ENCODE measurements around the gene ATAD3B.
A peak's percentile ranks its signal among the peaks of the same experiment; 100 is the strongest.
"Not testable (repeated sequence)": the region's sequence is repeated elsewhere in the genome, so short reads cannot be mapped to it uniquely, and the experiment has no call there.

The ATAD3B gene

GRCh38 chr1:1471389-1472052 lies at the start of gene ATAD3B:
TSS of gene ATAD3B (plus strand) at chr1:1471765. CDS start at chr1:1471885, 120 bp downstream.
- peak; percentile 96 for DNase-seq (ENCODE audit: low spot score)

GRCh38 chr1:1421907-1422464 lies 49.6 kb upstream of the ATAD3B start:
- no peak for DNase-seq (ENCODE audit: low spot score)

- DNase-seq (ENCODE audit: low spot score) = peak; percentile 71
Observed at GRCh38 chr1:1422465-1423244, 48.9 kb upstream of the ATAD3B start.

- DNase-seq (ENCODE audit: low spot score) = no peak
Observed at GRCh38 chr1:1423245-1423597, 48.3 kb upstream of the ATAD3B start.

- no peak for DNase-seq (ENCODE audit: low spot score)
Observed at GRCh38 chr1:1424707-1425106, 46.9 kb upstream of the ATAD3B start.

- DNase-seq (ENCODE audit: low spot score) = no peak
Observed at GRCh38 chr1:1425426-1425752, 46.2 kb upstream of the ATAD3B start.

GRCh38 chr1:1425753-1426495 lies 45.6 kb upstream of the ATAD3B start:
- DNase-seq (ENCODE audit: low spot score) = no peak

- DNase-seq (ENCODE audit: low spot score) = no peak
Observed at GRCh38 chr1:1426496-1427105, 45.0 kb upstream of the ATAD3B start.

- DNase-seq (ENCODE audit: low spot score) = no peak
Observed at GRCh38 chr1:1427106-1427819, 44.3 kb upstream of the ATAD3B start.

- no peak for DNase-seq (ENCODE audit: low spot score)
Observed at GRCh38 chr1:1427820-1428148, 43.8 kb upstream of the ATAD3B start.

- no peak for DNase-seq (ENCODE audit: low spot score)
Observed at GRCh38 chr1:1428174-1428573, 43.4 kb upstream of the ATAD3B start.

GRCh38 chr1:1428967-1429366 lies 42.6 kb upstream of the ATAD3B start:
- DNase-seq (ENCODE audit: low spot score) = not testable (repeated sequence)

- DNase-seq (ENCODE audit: low spot score) = no peak
Observed at GRCh38 chr1:1429671-1430073, 41.9 kb upstream of the ATAD3B start.

- no peak for DNase-seq (ENCODE audit: low spot score)
Observed at GRCh38 chr1:1430114-1430982, 41.2 kb upstream of the ATAD3B start.

GRCh38 chr1:1430992-1431844 lies 40.3 kb upstream of the ATAD3B start:
- no peak for DNase-seq (ENCODE audit: low spot score)

- DNase-seq (ENCODE audit: low spot score) = no peak
Observed at GRCh38 chr1:1431845-1432273, 39.7 kb upstream of the ATAD3B start.

GRCh38 chr1:1432274-1432950 lies 39.2 kb upstream of the ATAD3B start:
- DNase-seq (ENCODE audit: low spot score) = no peak

- DNase-seq (ENCODE audit: low spot score) = no peak
Observed at GRCh38 chr1:1432951-1433803, 38.4 kb upstream of the ATAD3B start.
